GOT3 (cell line): ENCODE data around the gene LRR1.
A peak's percentile ranks its signal among the peaks of the same experiment; 100 is the strongest.
"Not testable (repeated sequence)": the region's sequence is repeated elsewhere in the genome, so short reads cannot be mapped to it uniquely, and the experiment has no call there.

ENCODE experiments used
- DNase-seq: peaks from one replicate; lab custom pipeline; 2025; ENCODE audit warnings: mixed read lengths; lab: John Stamatoyannopoulos, UW

The LRR1 gene, protein sequence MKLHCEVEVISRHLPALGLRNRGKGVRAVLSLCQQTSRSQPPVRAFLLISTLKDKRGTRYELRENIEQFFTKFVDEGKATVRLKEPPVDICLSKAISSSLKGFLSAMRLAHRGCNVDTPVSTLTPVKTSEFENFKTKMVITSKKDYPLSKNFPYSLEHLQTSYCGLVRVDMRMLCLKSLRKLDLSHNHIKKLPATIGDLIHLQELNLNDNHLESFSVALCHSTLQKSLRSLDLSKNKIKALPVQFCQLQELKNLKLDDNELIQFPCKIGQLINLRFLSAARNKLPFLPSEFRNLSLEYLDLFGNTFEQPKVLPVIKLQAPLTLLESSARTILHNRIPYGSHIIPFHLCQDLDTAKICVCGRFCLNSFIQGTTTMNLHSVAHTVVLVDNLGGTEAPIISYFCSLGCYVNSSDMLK

DNA sequence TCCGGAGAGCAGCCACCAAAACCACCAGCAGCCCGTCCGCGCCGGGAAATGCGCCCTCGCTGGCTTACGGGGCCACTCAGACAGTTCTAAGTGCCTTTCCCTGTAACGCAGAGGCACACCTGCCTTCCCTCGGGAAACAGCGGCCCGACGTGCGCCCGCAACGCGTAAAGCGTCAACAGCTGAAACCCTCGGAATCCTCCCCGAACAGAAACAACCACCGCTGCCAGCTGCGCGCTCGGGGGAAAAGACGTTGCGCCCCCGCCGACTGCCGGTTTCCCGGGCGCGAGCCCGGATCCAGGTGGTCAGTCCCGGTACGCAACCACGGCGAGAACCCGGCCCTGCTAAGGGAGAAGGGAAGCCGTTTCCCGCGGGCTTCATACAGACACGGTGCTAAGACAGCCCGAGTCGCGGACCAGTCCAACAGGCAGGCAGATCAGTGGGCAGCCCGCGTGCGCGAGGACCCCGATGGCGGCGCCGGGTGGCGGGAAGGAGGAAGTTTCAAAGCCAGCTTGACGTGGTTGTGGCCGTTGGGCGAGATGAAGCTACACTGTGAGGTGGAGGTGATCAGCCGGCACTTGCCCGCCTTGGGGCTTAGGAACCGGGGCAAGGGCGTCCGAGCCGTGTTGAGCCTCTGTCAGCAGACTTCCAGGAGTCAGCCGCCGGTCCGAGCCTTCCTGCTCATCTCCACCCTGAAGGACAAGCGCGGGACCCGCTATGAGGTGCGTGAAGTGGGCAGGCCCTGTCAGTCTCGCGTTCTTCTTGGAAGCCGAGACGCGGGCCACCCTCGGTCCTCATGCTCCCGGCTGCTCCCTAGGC lies at the start of gene LRR1:
LRR1 (plus strand) TSS at position 456 of the 816 bp plus-strand sequence; CDS start at position 537, 81 bp downstream.
- peak; percentile 51 for DNase-seq

DNA sequence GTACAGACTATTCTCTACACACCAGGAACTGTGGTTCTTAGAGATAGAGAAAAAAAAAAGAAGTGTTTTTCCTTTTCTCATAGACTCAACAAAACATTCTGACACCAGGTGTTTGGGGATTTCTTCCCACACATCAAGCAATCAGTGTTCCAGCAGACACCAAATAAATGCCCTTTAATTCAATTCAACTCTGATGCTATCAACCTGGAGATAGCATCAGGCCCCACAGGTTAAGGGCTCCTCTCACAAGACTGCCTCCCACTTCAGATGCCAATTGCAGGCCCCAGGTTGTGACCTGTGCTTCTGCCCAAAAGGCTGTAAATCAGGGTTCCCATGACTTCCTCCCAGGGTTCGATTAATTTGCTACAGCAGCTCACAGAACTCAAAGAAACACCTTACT lies 49.3 kb upstream of the LRR1 start:
- DNase-seq = no peak

DNA sequence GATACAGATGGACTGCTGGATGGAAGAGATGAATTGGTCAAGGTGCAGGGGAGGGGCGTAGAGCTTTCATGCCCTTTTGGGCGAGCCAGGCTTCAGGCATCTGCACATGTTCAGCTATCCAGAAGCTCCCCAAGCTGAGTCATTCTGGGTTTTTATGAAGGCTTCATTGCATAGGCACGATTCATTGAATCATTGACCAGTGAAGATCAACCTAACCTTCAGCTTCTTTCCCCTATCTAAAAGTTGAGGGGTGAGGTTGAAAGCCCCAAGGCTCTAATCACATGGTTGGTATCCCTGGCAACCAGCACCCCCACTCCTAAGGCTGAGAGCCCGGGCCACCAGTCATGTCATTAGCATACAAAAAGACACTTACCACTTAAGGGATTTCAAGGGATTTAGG lies 48.9 kb upstream of the LRR1 start:
- no peak for DNase-seq

DNA sequence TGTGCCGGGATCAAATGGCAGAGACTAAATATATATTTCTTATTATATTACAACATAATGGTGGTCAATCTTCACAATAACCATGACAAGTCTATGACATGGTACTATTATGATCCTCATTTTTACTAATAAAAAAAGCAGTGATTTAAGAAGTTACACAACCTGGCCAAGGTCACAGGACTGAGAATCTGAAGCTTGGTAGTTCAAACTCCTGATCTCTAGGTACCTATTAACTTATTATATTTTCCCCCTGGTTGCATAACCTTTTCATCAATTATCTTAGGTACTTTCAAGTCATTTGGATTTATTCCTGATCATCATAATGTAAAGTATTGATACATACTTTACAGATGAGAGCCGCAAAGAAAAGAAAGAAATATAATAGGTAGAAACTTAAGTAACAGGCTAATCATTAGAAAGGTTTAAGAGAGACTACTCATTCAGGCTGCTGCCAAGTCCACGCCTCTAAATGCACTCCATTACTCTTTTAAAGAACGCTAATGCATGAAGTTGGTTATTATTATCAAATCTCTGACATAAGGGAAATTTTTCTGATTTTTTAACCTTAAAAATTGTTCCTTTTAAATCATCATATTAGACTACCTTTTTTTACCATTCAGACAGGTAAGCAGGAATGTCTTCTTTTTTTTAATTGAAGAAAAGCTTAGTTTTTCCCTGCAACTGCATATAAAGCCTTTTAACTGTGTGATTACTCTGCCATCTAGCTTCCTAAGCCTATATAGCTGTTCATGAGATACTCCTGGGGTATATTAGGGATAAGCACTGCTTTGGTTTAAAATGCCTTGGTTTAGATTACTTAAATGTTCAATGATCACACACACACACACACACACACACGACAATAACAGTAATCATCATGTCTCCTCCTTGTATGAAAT lies 48.2 kb upstream of the LRR1 start:
- no peak for DNase-seq

DNA sequence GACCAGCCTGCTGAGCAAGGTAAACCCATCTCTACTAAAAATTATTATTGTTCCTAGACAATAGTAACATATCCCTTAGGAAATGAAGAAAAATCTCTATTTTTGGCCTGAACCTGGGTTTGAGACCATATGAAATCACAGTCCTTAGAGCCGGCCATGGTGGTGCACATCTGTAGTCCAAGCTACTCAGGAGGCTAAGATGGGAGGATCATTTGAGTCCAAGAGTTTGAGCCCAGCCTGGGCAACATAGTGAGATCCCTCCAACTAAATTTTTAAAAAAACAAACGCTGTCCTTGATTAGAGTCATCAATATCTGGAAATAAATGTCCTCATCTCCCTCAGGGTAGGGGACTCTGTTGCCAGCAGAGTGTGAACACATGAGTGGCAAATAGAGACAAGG lies 47.2 kb upstream of the LRR1 start:
- DNase-seq = no peak

DNA sequence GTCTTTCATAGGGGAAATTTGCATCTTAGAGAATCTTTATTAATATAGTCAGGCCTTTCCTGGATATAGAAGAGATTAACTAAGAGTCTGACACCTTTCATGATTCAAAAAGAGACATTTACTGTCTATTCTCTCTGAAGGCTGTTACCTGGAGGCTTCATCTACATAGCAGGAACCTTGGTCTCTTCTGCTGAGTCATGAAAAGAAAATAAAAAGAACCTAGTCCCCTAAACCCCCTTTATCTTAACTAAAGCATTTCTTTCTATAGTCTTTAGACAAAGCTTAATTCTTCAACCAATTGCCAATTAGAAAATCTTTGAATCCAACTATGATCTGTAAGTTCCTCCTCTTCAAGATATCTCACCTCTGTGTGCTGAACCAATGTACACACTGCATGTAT lies 45.6 kb upstream of the LRR1 start:
- no peak for DNase-seq

DNA sequence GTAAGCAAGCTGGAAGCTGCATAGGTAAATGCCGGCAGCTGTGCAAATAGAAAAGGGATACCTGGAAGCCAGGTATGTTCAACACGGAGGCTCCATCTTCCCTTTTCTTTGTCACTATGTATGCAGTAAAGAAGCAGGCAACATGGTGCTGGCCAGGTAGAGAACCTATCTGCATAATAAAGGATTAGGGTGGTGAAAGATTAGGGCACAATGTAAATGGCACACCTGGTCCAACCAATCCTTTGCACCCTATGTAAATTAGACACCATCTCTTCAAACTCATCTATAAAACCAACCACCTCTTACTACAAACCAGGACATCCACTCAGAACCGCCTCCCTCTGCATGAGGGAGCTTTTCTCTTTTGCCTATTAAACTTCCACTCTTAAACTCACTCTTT lies 44.8 kb upstream of the LRR1 start:
- no peak for DNase-seq

DNA sequence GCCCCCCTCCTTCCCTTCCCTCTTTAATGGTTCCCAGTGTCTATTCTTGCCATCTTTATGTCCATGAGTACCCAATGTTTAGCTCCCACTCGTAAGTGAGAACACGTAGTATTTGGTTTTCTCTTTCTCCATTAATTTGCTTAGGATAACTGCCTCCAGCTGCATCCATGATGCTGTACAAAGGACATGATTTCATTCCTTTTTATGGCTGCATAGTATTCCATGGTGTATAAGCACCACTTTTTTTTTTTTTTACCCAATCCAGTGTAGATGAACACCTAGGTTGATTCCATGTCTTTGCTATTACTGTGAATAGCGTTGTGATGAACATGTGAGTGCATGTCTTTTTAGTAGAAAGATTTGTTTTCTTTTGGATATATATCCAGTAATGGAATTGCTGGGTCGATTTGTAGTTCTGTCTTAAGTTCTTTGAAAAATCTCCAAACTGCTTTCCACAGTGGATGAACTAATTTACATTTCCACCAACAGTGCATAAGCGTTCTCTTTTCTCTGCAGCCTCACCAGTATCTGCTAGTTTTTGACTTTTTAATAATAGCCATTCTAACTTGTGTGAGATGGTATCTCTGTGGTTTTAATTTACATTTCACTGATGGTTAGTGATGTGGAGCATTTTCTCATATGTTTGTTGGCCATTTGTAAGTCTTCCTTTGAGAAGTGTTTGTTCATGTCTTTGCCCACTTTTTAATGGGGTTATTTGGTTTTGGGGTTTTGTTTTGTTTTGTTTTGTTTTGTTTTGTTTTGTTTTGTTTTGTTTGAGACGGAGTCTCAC lies 38.6 kb upstream of the LRR1 start:
- no peak for DNase-seq

DNA sequence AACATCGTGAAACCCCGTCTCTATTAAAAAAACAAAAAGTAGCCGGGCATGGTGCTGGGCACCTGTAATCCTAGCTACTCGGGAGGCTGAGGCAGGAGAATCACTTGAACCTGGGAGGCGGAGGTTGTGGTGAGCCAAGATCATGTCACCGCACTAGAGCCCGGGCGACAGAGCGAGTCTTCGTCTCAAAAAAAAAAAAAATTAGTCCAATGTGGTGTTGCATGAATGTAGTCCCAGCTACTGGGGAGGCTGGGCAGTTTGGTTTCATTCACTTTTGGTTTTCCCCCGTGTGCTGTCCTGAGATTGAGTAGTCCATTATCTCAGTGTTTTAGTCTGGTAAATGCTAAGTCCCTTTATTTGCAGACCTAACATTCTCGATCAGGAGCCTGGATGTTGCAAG lies 32.0 kb upstream of the LRR1 start:
- DNase-seq = no peak

DNA sequence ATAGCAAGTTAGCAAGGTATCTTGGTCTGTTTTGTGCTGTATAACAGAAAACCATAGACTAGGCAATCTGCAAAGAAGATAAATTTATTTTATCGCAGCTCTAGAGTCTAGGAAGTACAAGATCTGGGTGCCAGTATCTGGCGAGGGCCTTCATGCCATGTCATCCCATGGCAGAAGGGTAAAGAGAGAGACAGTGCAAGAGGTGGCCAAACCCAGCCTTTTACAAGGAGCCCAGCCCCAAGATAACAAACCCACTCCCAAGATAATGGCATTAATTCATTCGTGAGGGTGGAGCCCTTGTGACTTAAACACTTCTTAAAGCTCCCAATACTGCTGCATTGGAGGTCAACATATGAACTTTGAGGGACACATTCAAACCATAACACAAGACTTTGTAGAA lies 29.5 kb upstream of the LRR1 start:
- no peak for DNase-seq

DNA sequence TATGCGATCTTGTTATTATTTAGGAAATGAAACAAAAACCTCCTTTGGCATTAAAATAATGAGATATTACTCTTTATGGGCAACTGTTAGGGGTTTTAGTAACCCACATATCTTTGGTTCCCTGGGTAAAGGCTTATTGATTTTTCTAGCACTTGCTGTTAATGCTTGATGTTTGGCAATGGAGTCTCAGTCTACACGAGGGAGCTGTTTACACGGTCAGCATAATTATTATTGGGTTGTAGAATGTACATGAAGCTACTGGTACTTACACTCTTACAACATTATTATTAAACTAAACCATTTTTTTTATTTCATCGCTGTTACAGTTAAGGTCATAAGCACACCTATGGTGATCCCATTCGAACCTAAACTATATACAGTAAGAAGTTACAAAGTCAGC lies 24.7 kb upstream of the LRR1 start:
- DNase-seq = no peak

DNA sequence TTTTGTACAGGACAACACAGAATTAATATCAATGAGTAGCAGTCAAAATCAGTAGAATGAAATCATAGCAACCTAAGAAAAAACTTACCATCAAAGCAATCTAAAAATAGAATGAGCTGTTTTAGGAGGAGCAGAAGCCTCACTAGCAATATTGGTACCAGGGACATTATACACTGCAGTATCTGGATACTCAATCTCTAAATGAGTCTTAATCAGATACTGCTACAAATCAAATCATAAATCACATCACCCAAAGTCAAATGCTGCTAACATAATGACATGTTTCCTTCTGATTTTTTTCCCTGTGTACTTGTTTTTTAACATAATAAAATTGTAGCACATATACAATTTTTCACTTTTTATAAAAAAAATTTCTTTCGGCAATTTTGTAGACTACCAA lies 20.6 kb upstream of the LRR1 start:
- no peak for DNase-seq

DNA sequence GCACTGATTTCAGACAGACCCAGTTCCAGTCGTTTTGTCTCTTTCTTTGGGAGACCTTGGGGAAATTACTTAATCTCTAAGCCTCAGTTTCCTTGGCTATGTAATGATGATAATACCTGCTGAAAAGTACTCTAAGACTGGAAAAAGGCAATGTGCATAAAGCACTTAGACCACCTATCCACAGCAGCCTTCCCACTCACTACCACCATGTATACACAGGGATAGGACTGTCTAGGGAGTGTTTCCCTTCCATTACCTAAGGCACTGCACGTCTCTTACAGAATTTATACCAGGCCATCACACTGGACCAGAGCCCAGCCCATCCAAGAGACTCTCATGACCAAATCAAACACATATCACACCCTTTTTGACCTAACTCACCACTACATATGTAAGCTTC lies 18.9 kb upstream of the LRR1 start:
- no peak for DNase-seq

DNA sequence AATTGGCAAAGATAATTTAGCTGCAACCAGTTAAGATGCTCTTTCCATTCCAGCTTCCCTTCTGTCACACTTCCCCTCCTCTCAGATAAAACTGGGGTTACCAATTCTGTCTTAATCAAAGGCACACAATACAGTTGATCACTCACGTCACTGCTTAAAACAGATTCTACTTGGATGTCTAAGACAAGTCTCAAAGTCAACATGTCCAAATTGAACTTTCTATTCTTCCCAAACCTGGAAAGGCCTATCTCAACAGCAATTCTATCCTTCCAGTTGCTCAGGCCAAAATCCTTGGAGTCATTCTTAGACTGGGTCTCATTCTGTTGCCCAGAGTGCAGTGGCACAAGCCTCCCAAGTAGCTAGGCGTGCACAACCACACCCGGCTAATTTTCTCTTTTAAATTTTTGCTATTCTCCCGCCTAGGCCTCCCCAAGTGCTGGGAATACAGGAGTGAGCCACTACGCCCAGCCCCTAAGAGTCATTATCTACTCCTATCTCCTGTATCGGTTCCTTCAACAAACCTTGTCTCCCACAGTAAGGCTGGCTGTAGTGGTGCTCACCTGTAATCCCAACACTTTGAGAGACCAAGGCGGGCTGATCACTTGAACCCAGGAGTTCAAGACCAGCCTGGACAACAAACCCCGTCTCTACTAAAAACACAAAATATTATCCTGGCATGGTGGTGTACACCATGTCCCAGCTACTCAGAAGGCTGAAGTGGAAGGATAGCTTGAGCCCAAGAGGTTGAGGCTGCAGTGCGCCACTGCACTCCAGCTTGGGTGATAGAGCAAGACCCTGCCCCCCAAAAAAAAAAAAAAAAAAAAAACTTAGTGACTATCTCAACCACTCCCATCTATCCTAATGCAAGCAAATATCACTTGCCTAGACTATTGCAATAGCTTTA lies 17.3 kb upstream of the LRR1 start:
- no peak for DNase-seq

DNA sequence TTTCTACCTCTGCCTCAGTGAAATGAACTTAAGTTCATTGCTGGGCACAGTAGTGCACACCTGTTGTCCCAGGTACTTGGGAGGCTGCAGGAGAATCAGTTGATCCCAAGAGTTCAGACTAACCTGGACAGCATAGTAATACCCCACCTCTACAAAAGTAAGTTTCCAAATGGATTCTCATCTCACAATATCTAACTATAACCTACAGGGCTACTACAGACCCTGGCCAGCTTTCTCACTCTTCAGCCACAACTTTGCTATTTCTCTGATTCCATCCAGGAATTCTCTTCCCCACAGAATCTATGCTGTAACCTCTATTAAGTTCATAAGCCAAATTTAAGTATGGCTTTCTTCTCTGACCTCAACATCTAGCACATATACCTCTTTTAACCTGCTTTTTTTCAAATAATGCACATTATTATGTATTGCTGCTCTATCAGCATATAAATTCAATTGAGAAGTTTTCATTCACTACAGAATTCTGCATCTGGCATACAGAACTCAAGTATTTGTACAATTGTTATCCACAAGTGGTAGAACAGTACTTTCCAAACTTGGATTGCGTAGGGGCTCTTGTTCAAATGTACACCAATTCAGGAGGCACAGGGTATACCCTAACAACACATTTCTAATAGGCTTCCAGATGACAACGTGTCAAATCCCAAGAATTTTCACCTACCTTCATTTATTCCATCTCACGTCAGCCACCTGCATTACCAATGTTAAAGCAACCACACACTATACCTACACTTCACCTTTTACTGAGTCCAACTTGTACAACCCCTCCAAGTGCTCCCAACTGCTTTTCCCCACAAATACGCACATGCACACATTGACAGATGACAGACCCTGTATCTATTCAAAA lies 16.4 kb upstream of the LRR1 start:
- no peak for DNase-seq

DNA sequence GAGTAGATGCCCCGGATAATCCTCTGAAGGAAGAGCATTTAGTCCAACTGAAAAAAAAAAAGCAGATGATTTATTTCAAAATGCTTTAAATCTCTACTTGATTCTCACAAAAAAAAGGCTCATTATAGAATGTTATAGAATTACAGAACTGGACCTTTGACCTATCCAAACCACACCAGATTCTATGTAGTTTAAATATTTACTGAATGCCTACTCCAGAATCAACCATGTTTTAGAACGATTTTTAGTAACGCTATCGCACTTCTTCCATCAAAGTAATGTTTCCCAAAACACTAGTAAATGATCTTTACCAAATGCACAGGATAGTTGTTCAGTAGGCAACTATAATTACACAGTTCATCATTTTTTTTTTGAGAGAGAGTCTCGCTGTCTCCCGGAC lies 15.1 kb upstream of the LRR1 start:
- DNase-seq = no peak

DNA sequence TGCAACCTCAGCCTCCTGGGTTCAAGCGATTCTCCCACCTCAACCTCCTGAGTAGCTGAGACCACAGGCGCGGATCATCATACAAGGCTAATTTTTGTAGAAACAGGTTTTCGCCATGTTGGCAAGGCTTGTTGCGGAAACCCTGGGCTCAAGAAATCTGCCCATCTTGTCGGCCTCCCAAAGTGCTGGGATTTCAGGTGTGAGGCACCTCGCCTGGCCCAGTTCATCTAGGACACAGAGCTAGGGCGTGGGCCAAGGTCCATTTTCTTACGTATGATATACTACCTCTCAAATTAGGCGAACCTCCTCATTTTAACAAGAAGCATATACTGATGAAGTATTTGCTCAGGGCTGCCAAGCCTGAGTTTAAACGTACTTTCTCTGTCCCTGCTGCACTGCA lies 14.7 kb upstream of the LRR1 start:
- no peak for DNase-seq

DNA sequence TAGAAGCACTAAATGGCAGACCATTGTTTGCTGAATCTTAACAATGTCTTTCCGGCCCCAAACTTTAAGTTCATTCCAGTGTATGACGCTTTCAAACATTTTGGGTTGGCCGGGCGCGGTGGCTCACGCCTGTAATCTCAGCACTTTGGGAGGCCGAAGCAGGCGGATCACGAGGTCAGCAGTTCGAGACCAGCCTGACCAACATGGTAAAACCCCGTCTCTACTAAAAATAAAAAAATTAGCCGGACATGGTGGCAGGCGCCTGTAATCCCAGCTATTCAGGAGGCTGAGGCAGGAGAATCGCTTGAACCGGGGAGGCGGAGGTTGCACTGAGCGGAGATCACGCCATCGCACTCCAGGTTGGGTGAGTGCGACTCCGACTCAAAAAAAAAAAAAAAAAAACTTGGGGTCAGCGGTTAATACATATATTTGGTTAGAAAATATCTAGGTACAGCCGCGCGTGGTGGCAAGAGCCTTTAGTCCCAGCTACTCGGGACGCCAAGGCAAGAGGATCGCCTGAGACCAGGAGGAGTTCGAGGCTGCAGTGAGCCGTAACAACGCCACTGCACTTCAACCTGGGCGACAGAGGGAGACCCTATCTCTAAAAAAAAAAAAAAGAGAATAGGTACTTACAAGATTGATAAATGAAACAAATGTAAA lies 13.6 kb upstream of the LRR1 start:
- DNase-seq = not testable (repeated sequence)
